Pancreas (tissue), 10 donors: Measurements from ENCODE around the gene PITPNB. TPM values are rescaled to one million over a fixed set of nuclear protein-coding genes. Genes with fewer than 3 reads are reported as not detected.
A peak's percentile ranks its signal among the peaks of the same experiment; 100 is the strongest.

Experiments used
- ATAC-seq, 4 donors: fragments of 200-7000 bp; cut with Tn5 transposase; one replicate each; pipeline versions ENCODE4 v1.8.0 to v1.9.1; 2020; ENCODE audit warnings: mild to moderate bottlenecking in 4 of 4, moderate library complexity in 4 of 4
- DNase-seq, 6 donors: peaks; one replicate each; pipeline ENCODE4 v3.0.0-alpha.2; 2020
- FAIRE-seq: peaks from 2 replicates; lab custom pipeline; 2012; peaks lifted over from hg19 to GRCh38; lab: Jason Lieb, UNC
- H3K27ac ChIP-seq, 4 donors: fragments of 200-600 bp; sonication (generic); 1 replicate in 3 of 4; 2 replicates in 1 of 4; pipeline versions ENCODE4 v1.5.0 to v1.8.0; 2020
- H3K27me3 ChIP-seq, 4 donors: fragments of 200-600 bp; one replicate each; pipeline ENCODE4 v1.8.0; 2021
- H3K36me3 ChIP-seq, 3 donors: fragments of 200-600 bp; sonication (generic) in 1 of 3; one replicate each; pipeline versions ENCODE4 v1.5.0 to v1.8.0; 2020 to 2021
- H3K4me1 ChIP-seq, 3 donors: fragments of 200-600 bp; one replicate each; pipeline ENCODE4 v1.8.0; 2021
- H3K4me3 ChIP-seq, 4 donors: fragments of 200-600 bp; sonication (generic) in 2 of 4; one replicate each; pipeline versions ENCODE4 v1.5.0 to v1.8.0; 2020 to 2021
- H3K9me3 ChIP-seq, 4 donors: fragments of 200-600 bp; one replicate each; pipeline ENCODE4 v1.8.0; 2021
- WGBS, 2 donors: extraction: QIAGEN DNeasy Blood & Tissue Kit; methylation state at CpG; one replicate each; pipeline ENCODE4 v1.1.7; 2013; 5-methylcytosine and 5-hydroxymethylcytosine counted together
- intact Hi-C, 3 donors: fragments of 100-400 bp; cut with DNase I; formaldehyde crosslinking; loops; one replicate each; pipeline versions ENCODE4 v1.11.1 to v1.14.2; 2022
- polyA plus RNA-seq, 2 donors: library from polyadenylated mRNA; stranded (reverse); fragments of 200-250 nt; gene quantifications; one replicate each; pipeline ENCODE4 v1.2.3, GENCODE V29; 2013
- total RNA-seq, 6 donors: library from RNA; stranded (reverse); fragmentation: NEBNext Ultra II Directional in 4 of 6; extraction: Animal tissue kit (Norgen Biotek cat#: 25700) in 4 of 6; gene quantifications; one replicate each; pipeline versions ENCODE4 v1.2.1 to v1.2.4, GENCODE V29; 2021 to 2023
- TF ChIP-seq, protein P1 (sequence below), 4 donors: fragments of 200-600 bp; sonication (generic) in 3 of 4; IDR thresholded peaks; one replicate each; pipeline versions ENCODE4 v1.5.0 to v1.8.0; 2021; ENCODE audit warnings: antibody characterized with exemption in 4 of 4
- donor health status: healthy with polysubstance abuse.
- donor health status: DM: no; HTN: no; CAD: no; lungs with moderate emphysema.
- donor health status: DM: no; HTN: no; CAD: no.
- donor health status: control.
- donor health status: control.
- donor health status: Bipolar disorder and iron deficiency.
- donor health status: DM: yes; HTN: yes; CAD: no.
- donor health status: DM: no; HTN: no; CAD: no.
- donor health status: DM: no; HTN: no; CAD: no.
- donor health status: DM: yes; HTN: yes; CAD: no.

PITPNB gene
- total and polyA plus RNA-seq, 8 donors = 14.3 to 38.0 (median 26.2) TPM

DNA sequence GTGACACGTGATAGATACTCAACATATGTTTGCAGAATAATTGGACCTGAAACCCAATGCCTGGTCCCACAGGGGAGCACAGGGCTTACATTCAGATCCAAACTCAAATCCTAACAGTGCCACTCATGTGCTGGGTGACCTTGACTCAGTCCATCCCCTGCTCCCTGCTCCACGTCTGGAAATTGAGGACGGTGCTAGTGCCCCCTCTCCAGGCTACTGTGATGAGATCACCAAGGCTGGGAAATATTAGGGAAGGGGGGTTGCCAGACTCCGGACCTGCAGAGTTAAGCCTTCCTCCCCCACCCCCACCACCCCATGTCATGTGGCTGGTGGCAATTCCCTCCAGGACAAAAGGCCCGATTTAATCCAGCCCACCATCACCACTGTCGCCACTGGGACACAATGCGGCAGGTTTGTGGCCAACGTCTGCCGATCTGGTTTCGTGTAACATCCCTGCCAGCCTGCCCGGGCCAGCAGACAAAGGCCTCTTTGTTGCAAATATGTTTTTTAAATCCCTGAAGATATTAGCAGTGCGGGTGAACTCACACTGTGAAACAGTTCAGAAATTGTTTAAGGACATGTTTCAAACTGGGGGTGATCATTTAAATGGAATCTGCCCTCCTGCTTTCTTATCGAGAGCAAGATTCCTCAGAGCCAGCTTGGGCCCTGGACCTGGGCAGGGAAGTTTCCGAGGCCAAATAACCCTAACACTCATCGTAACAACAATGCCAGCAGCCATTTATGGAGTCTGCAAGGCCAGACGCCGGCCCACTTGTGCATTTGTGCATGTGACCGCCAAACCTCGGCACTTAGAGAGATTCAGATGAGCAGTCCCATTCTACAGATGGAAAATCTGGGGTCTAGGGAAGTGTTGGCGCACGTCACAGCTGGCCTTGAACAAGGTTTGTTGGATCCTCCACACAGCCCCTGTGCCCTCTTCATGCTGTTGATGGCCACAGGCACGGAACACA lies 97.9 kb downstream of the PITPNB start:
- Histone ChIP-seq H3K36me3 (no peaks in the 10 kb centered on the region), H3K4me3 (no peak overlapping the region), H3K9me3 (no peaks in the 10 kb centered on the region), H3K27me3 (no peaks in the 10 kb centered on the region), H3K4me1 (no peaks in the 10 kb centered on the region), H3K27ac (peak overlapping the region; percentile 13 to 74 (median 44))
- FAIRE-seq (no peak), ATAC-seq (peak in 3 of 4 donors; percentile 66 to 83 (median 82)), DNase-seq (peak in 2 of 6 donors; percentile 30 to 33)
- WGBS, 2 donors = 52 to 54% methylated on average over 22 of the region's 22 CpGs
- intact Hi-C loops = no loop called here
- TF ChIP-seq, protein P1, sequence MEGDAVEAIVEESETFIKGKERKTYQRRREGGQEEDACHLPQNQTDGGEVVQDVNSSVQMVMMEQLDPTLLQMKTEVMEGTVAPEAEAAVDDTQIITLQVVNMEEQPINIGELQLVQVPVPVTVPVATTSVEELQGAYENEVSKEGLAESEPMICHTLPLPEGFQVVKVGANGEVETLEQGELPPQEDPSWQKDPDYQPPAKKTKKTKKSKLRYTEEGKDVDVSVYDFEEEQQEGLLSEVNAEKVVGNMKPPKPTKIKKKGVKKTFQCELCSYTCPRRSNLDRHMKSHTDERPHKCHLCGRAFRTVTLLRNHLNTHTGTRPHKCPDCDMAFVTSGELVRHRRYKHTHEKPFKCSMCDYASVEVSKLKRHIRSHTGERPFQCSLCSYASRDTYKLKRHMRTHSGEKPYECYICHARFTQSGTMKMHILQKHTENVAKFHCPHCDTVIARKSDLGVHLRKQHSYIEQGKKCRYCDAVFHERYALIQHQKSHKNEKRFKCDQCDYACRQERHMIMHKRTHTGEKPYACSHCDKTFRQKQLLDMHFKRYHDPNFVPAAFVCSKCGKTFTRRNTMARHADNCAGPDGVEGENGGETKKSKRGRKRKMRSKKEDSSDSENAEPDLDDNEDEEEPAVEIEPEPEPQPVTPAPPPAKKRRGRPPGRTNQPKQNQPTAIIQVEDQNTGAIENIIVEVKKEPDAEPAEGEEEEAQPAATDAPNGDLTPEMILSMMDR (IDR thresholded peaks at IDR 0.05) = no peak

DNA sequence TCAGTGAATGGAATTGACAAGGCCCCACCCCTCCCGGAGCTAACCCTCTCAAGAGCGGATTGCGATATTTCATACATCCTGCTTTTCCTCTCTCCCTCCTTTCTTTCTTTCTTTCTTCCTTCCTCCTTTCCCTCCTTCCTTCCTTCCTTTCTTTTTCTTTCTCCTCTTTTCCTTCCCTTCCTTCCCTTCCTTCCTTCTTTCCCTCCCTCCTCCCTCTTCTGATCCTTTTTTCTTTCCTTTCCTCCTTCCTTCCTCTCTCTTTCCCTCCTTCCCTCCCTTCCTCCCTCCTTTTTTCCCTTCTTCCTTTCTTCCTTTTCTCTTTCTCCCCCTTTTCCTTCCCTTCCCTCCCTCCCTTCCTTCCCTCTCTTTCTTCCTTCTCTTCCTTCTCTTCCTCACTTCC lies 102.5 kb downstream of the PITPNB start:
- TF ChIP-seq, protein P1 (IDR thresholded peaks at IDR 0.05) = no peak
- no peaks in the 10 kb centered on the region for H3K4me1 ChIP-seq
- no peaks in the 10 kb centered on the region for H3K36me3 ChIP-seq
- no peaks in the 10 kb centered on the region for H3K9me3 ChIP-seq
- FAIRE-seq = no peak
- no peaks in the 10 kb centered on the region for H3K27me3 ChIP-seq
- 80 to 83% methylated on average over 3 of the region's 3 CpGs for WGBS, 2 donors
- DNase-seq = no peak
- no peak overlapping the region for H3K4me3 ChIP-seq
- no peak for ATAC-seq
- intact Hi-C loops = no loop called here
- H3K27ac ChIP-seq = no peak overlapping the region

DNA sequence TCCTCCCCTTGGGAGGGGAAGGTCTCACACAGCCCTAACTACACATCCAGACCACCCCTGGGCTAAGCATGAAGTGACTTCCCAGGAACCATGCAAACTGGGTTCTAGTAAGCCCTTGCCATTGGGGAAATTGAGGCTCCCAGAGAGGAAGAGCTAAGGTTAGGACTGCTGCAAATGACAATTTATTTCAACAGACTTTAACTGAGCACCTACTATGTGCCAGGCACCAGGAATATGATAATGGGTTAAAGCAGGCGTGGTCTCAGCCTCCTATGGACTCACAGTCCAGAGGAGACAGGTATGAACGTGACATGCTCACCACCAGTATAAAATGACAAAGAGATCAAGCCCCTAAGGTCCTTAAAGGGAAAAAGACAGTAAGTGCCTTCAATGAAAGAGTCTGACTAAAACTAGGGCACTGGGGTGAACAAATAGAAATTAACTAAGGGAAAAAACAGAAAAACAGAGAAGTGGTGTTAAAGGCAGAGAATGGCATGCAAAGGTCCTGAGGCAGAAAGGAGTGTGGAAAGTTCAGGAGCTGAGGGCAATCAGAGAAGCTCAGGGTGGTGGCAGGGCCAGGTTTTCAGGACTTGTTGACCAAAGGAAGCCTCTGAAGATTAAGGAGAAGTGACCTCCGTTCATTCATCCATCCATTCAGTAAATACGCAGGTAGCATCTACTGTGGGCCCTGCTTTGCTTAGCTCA lies 103.1 kb downstream of the PITPNB start:
- Histone ChIP-seq H3K4me1 (no peaks in the 10 kb centered on the region), H3K9me3 (no peaks in the 10 kb centered on the region), H3K27me3 (no peaks in the 10 kb centered on the region), H3K36me3 (no peaks in the 10 kb centered on the region), H3K27ac (no peak overlapping the region), H3K4me3 (no peak overlapping the region)
- no peak for DNase-seq
- TF ChIP-seq, protein P1 (IDR thresholded peaks at IDR 0.05) = no peak
- intact Hi-C loops = no loop called here
- no peak for ATAC-seq
- no peak for FAIRE-seq
- 82 to 93% methylated on average over 4 of the region's 4 CpGs for WGBS, 2 donors

DNA sequence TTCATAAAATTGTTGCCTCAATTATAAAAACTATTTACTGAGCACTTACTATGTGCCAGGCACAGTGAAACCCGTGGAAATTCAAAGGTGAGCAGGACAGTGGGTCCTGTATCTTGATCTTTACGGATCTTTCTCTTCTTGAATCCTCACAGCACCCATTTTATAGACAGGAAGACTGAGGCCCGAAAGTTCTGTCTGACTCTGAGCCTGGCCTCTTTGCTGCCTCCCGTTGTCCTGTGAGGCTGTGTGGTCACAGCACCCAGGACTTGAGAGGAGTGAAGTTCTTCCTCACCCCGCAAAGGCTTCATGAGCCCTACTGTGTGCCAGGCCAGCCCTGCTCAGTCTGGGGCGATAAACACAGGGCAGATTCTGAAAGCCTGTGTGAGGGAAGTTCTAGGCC lies 104.1 kb downstream of the PITPNB start:
- Histone ChIP-seq H3K4me1 (no peaks in the 10 kb centered on the region), H3K9me3 (no peaks in the 10 kb centered on the region), H3K27me3 (no peaks in the 10 kb centered on the region), H3K27ac (no peak overlapping the region), H3K4me3 (no peak overlapping the region), H3K36me3 (no peaks in the 10 kb centered on the region)
- FAIRE-seq (no peak), ATAC-seq (no peak), DNase-seq (no peak)
- TF ChIP-seq, protein P1 (IDR thresholded peaks at IDR 0.05) = no peak
- 71 to 81% methylated on average over 6 of the region's 6 CpGs for WGBS, 2 donors
- intact Hi-C loops = no loop called here
